Common myeloid progenitor, CD34-positive (primary cell): ENCODE measurements around the gene NDUFA7.
"Not testable (repeated sequence)": the region's sequence is repeated elsewhere in the genome, so short reads cannot be mapped to it uniquely, and the experiment has no call there.

ENCODE experiments used
- CTCF ChIA-PET: fragments of 350-600 bp; sonication (Branson Sonifier 250); formaldehyde crosslinking; loops from one replicate; lab custom pipeline; 2021; ENCODE audit warnings: antibody characterized with exemption; lab: Charles Lee
- POLR2A ChIA-PET: fragments of 350-600 bp; sonication (Branson Sonifier 250); formaldehyde crosslinking; loops from one replicate; lab custom pipeline; 2021; ENCODE audit warnings: antibody characterized with exemption; lab: Charles Lee
- DNase-seq, 3 donors: peaks; one replicate each; pipeline versions ENCODE4 v3.0.0 to v3.0.0-alpha.2; 2013
- H3K27ac ChIP-seq, 2 experiments: 1 replicate in 1 of 2; 2 replicates in 1 of 2; pipeline ENCODE4 v1.7.0; 2013; ENCODE audit warnings: inconsistent platforms in 2 of 2, low read length in 2 of 2, mild to moderate bottlenecking in 2 of 2, low read depth in 1 of 2, moderate library complexity in 1 of 2; ENCODE audit not compliant: severe bottlenecking in 2 of 2, insufficient read depth in 1 of 2, poor library complexity in 1 of 2
- H3K27me3 ChIP-seq, 5 experiments: replicated peaks in 2 of 5; 1 replicate in 3 of 5; 2 replicates in 2 of 5; pipeline versions ENCODE4 v1.6.1 to v1.7.0; 2013; ENCODE audit warnings: low read length in 4 of 5, mild to moderate bottlenecking in 2 of 5, moderate library complexity in 2 of 5, inconsistent platforms in 1 of 5; ENCODE audit not compliant: insufficient read depth in 5 of 5, control insufficient read depth in 4 of 5
- H3K36me3 ChIP-seq, 4 experiments: 1 replicate in 2 of 4; 2 replicates in 2 of 4; pipeline versions ENCODE4 v1.6.1 to v1.7.0; 2013; ENCODE audit warnings: low read length in 3 of 4, control low read depth in 1 of 4, mild to moderate bottlenecking in 1 of 4; ENCODE audit not compliant: control insufficient read depth in 4 of 4, insufficient read depth in 4 of 4
- H3K4me1 ChIP-seq, 4 experiments: 1 replicate in 3 of 4; 2 replicates in 1 of 4; pipeline versions ENCODE4 v1.6.1 to v1.7.1; 2013; ENCODE audit warnings: low read length in 3 of 4, mild to moderate bottlenecking in 3 of 4, control low read depth in 1 of 4, inconsistent platforms in 1 of 4, moderate library complexity in 1 of 4; ENCODE audit not compliant: control insufficient read depth in 4 of 4, insufficient read depth in 4 of 4; ENCODE audit errors: control extremely low read depth in 1 of 4
- H3K4me3 ChIP-seq, 7 experiments: 1 replicate in 4 of 7; 2 replicates in 3 of 7; pipeline versions ENCODE4 v1.5.1 to v1.7.0; 2013; ENCODE audit warnings: mild to moderate bottlenecking in 7 of 7, low read length in 6 of 7, moderate library complexity in 6 of 7, inconsistent platforms in 2 of 7, low read depth in 2 of 7, control low read depth in 1 of 7; ENCODE audit not compliant: insufficient read depth in 4 of 7, control insufficient read depth in 1 of 7; ENCODE audit errors: extremely low read depth in 1 of 7
- H3K9me3 ChIP-seq, 5 experiments: 1 replicate in 4 of 5; 2 replicates in 1 of 5; pipeline versions ENCODE4 v1.6.1 to v1.7.1; 2013; ENCODE audit warnings: low read length in 4 of 5, mild to moderate bottlenecking in 2 of 5, inconsistent platforms in 1 of 5, low read depth in 1 of 5, moderate library complexity in 1 of 5; ENCODE audit not compliant: control insufficient read depth in 4 of 5, insufficient read depth in 2 of 5; ENCODE audit errors: control extremely low read depth in 1 of 5
- WGBS: methylation state at CpG from one replicate; pipeline ENCODE4 v1.1.5; 2013; ENCODE audit not compliant: insufficient coverage; 5-methylcytosine and 5-hydroxymethylcytosine counted together

Gene NDUFA7

GRCh38 chr19:8306235-8307054, 14.7 kb downstream of the NDUFA7 start:
- POLR2A ChIA-PET, result no interaction called here
- WGBS, result 90% methylated on average over 11 of the region's 17 CpGs
- Histone ChIP-seq H3K4me3 (no peak overlapping the region), H3K27ac (no peak overlapping the region), H3K4me1 (peaks cover 5 to 19% (median 18%) of the 10 kb centered on the region in 4 experiments), H3K36me3 (peaks cover 0 to 28% (median 12%) of the 10 kb centered on the region in 4 experiments), H3K9me3 (no peaks in the 10 kb centered on the region), H3K27me3 (peaks cover 0 to 9% (median 0%) of the 10 kb centered on the region in 5 experiments)
- CTCF ChIA-PET, result no interaction called here
- no peak for DNase-seq

GRCh38 chr19:8305798-8306197, 15.4 kb downstream of the NDUFA7 start:
- peaks cover 5 to 19% (median 18%) of the 10 kb centered on the region in 4 experiments for H3K4me1 ChIP-seq
- DNase-seq, result no peak
- no peak overlapping the region for H3K27ac ChIP-seq
- POLR2A ChIA-PET, result no interaction called here
- H3K9me3 ChIP-seq, result no peaks in the 10 kb centered on the region
- H3K27me3 ChIP-seq, result peaks cover 0 to 9% (median 0%) of the 10 kb centered on the region in 5 experiments
- WGBS, result 74% methylated on average over 3 of the region's 4 CpGs
- peaks cover 0 to 21% (median 9%) of the 10 kb centered on the region in 4 experiments for H3K36me3 ChIP-seq
- CTCF ChIA-PET, result interaction anchor here (2.0 kb wide), 1 partner anchor 18 kb away, joined by 5 read pairs; no protein-coding TSS in a partner anchor
- no peak overlapping the region for H3K4me3 ChIP-seq

DNA sequence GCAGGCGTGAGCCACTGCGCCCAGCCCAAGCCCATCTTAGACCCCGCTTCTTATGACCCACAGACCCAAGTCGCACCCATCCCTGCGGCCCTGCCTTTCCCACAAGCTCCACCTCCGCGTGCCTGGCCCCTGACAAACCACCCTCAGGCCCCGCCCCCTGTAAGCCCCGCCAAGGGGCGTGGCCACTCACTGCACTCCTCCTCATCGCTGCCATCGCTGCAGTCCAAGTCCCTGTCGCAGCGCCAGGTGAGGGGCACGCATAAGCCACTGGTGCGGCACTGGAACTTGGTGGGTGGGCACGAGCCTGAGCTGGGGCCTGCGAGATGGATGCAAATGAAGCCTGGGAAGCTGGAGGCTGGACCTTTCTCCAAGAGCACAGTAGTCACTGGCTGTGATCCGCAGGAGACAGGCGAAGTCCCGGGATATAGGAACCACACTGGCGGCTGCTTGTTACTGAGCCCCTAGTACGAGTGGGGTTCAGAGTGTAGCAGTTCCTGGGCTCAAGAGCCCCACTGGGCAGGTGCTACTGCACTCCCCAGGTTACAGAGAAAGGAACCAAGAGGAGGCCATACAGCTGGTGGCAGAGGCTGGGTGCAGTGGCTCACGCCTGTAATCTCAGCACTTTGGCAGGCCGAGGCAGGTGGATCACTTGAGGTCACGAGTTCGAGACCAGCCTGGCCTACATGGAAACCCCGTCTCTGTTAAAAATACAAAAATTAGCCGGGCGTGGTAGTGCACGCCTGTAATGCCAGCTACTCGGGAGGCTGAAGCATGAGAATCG, 16.1 kb downstream of the NDUFA7 start:
- no peak for DNase-seq
- peaks cover 5 to 19% (median 18%) of the 10 kb centered on the region in 4 experiments for H3K4me1 ChIP-seq
- H3K27ac ChIP-seq, result no peak overlapping the region
- H3K36me3 ChIP-seq, result peaks cover 0 to 17% (median 6%) of the 10 kb centered on the region in 4 experiments
- 93% methylated on average over 32 of the region's 33 CpGs for WGBS
- POLR2A ChIA-PET, result no interaction called here
- peaks cover 0 to 9% (median 0%) of the 10 kb centered on the region in 5 experiments for H3K27me3 ChIP-seq
- CTCF ChIA-PET, result interaction anchor here (2.0 kb wide), 1 partner anchor 19 kb away, joined by 5 read pairs; no protein-coding TSS in a partner anchor
- H3K4me3 ChIP-seq, result no peak overlapping the region
- no peaks in the 10 kb centered on the region for H3K9me3 ChIP-seq

DNA sequence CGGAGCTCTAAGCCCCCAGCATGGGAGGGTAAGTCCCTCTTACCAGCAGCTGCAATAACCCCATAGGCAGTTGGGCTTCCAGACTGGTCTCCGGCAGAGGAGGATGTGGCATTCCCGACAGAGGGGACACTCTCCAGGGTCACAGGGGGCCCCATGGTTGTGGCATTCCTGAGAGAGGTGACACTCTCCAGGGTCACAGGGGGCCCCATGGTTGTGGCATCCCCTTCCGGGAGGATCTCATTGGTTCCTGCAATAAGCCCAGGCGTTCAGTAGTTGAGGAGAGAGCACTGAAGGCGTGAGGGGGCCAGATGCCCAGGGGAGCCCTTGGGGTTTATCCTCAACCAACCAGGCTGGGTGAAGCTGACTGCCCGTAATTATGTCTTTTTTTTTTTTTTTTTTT, 18.4 kb downstream of the NDUFA7 start:
- POLR2A ChIA-PET, result no interaction called here
- CTCF ChIA-PET, result interaction anchor here (0.5 to 1.0 kb wide), 3 partner anchors 33 to 1522 kb away, joined by 3 read pairs; no protein-coding TSS in a partner anchor
- no peaks in the 10 kb centered on the region for H3K9me3 ChIP-seq
- no peak overlapping the region for H3K27ac ChIP-seq
- no peak overlapping the region for H3K4me3 ChIP-seq
- DNase-seq, result no peak
- WGBS, result 97% methylated on average over 6 of the region's 7 CpGs
- peaks cover 0 to 7% (median 6%) of the 10 kb centered on the region in 4 experiments for H3K4me1 ChIP-seq
- H3K36me3 ChIP-seq, result peaks cover 0 to 9% (median under 1%) of the 10 kb centered on the region in 4 experiments
- H3K27me3 ChIP-seq, result peaks cover 0 to 8% (median 0%) of the 10 kb centered on the region in 5 experiments

DNA sequence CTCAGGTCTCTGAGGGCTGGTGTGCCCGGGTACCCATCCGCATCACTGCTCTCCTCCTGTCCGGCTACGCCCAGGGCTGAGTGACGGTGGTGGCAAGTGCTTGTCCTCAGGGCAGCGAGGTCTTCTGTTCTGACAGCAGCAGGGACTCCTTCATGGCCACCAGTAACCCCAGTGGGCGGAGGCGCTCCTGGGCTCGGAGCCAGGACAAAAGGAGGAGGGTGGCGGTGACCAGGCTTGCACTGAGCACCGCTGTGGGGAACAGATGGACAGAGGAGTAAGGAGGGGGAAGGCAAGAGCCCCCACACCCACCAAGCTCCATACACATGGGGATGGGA, 18.9 kb downstream of the NDUFA7 start:
- Histone ChIP-seq H3K9me3 (no peaks in the 10 kb centered on the region), H3K27ac (no peak overlapping the region), H3K4me3 (no peak overlapping the region), H3K4me1 (peaks cover 0 to 3% (median 2%) of the 10 kb centered on the region in 4 experiments), H3K27me3 (peaks cover 0 to 4% (median 0%) of the 10 kb centered on the region in 5 experiments), H3K36me3 (peaks cover 0 to 9% (median under 1%) of the 10 kb centered on the region in 4 experiments)
- CTCF ChIA-PET, result interaction anchor here (0.5 to 1.0 kb wide), 3 partner anchors 33 to 1523 kb away, joined by 3 read pairs; no protein-coding TSS in a partner anchor
- POLR2A ChIA-PET, result no interaction called here
- DNase-seq, result no peak
- 94% methylated on average over 9 of the region's 11 CpGs for WGBS

GRCh38 chr19:8291337-8291736, 29.8 kb downstream of the NDUFA7 start:
- H3K27ac ChIP-seq, H3K4me3 ChIP-seq, H3K9me3 ChIP-seq, DNase-seq, H3K4me1 ChIP-seq, POLR2A ChIA-PET, CTCF ChIA-PET, H3K36me3 ChIP-seq, H3K27me3 ChIP-seq: not testable (repeated sequence)
- no CpG with 5 or more reads among the region's 9 CpGs for WGBS
